GM18505 (cell line): ENCODE measurements around the gene SLC38A4.

Source experiments
- ATAC-seq: cut with Tn5 transposase; IDR thresholded peaks from one replicate; pipeline ENCODE4 v1.9.1; 2021; ENCODE audit not compliant: unreplicated experiment
- POLR2A ChIP-seq: IDR thresholded peaks from 4 replicates; pipeline ENCODE4 v1.6.1; 2011; ENCODE audit warnings: borderline replicate concordance; ENCODE audit not compliant: insufficient read depth, insufficient read length; ENCODE audit errors: extremely low read depth

SLC38A4 gene

DNA sequence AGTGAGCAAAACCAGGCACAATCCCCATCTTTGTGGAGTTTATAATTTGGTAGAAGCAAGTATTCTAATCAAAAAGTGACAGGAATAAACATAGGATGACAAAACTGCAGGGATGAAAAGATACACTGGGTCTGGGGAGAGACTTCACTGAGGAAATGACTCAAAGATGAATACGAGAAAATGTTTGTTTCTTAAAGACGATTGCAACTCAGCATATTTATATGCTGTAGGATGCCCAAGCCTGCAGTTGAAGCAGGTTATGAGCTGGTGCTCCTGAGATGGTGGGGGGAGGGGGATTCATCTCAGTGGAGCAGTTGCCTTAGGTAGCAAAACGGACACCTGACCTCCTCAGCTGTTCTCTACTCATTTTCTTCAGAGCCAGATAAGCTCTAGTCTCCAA is 13.4 kb upstream of the SLC38A4 start:
- ATAC-seq = no peak

DNA sequence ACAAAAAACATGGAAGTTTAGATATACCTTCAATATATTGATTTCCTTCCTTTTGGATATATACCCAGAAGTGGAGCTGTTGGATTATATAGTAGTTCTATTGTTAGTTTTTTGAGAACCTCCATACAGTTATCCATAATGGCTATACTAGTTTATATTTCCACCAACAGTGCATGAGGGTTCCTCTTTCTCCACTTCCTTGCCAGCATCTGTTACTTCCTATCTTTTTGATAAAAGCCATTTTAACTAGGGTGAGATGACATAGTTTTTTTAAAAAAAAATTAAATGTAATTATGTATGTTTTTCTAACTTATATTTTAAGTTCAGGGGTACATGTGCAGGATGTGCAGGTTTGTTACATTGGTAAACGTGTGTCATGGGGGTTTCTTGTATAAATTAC is 10.0 kb upstream of the SLC38A4 start:
- TF ChIP-seq POLR2A = no peak
- ATAC-seq = no peak

More for the DNA sequence above, 13.4 kb upstream of the SLC38A4 start:
- no peak for TF ChIP-seq POLR2A

DNA sequence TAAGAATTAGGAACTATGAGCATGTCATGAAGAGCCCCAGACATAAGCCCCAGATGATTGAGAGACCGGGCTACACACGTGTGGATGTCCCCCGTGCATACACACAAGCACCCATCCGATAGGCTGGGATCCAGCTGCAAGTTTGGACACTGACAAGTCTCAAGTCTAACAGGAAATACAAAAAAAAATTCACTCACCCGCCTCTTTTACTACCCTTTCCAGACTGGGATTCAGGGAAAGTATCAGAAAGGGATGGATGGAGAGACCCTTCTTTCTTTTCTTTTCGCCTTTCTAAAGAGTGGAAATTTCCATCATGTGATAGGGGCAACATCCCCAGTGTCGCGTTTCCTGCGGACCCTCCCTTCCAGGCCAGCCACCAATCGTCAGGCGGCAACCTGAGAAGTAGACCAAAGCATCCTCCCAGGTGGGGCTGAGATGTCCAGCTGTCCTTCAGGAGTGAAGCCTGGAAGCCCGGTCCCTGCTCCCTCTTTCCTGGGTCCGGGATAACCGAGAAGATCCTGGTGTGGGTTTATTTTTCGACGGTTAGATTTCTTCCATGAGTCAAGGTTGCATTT is 6.4 kb upstream of the SLC38A4 start:
- no peak for TF ChIP-seq POLR2A
- ATAC-seq = no peak

DNA sequence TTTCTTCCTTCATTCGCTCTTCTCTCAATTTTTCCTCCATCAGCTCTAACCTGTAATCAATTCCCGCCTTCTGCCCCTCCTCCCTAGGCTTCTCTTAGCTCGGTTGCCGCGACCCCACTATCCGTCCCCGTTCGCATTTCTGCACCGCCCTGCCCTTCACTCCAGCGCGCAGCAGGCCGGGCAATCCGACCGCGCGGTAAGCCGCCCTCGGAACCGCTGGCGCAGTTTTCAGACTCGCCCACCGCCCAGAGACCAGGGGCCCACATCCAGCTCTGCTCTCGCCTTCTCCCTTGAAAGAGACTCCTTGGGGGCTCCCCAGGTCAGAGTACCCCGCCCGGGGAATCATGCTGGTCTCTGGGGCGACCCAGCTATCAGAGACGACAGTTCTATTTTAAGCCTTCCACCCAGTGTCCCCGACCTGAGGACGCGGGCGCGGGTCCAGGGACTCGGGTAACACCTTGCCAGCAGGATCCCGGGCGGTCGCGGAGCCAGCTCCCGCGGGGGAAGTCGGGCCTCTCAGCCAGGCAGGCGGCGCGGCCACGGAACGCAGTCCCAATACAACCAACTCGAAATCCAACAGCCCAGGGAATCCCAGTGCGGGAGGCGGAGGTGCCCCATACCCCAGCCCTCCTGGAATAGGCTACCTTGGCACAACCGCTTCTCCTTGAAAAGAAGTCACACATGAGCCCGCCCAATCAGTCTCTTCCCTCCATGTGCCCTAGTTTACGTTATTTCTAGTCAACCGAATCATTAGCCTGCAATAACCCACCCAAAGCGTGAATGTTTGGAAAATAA is 5.7 kb upstream of the SLC38A4 start:
- no peak for ATAC-seq
- TF ChIP-seq POLR2A = no peak

DNA sequence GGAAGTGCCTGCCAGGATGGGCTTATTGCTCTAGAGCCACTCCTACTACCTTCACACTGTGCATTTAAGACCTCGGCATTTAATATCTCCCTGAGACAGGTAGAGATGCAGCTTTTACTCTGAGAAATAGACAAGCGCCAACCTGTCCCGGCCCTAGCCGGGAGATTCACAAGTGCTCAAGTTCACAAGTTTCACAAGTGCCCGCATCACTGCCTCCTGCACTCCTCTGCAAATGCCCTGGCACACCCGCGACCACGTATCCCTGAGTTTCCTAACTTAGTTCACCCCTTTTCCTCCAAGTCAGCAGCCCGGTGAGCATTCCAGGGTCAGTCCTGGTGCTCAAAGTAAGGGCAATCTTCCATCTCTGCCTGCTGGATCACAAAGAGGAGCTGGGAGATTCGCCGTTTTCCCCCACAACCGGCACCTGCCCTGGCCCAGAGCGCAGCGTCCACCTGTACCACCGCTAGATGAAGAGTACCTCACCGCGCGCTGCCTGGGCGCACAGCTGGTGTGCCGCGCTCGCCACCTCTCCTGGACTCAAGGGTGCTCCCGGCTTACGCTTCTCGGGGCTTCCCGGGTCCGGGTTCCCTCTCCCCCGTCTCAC is 5.0 kb upstream of the SLC38A4 start:
- no peak for ATAC-seq
- TF ChIP-seq POLR2A = no peak

DNA sequence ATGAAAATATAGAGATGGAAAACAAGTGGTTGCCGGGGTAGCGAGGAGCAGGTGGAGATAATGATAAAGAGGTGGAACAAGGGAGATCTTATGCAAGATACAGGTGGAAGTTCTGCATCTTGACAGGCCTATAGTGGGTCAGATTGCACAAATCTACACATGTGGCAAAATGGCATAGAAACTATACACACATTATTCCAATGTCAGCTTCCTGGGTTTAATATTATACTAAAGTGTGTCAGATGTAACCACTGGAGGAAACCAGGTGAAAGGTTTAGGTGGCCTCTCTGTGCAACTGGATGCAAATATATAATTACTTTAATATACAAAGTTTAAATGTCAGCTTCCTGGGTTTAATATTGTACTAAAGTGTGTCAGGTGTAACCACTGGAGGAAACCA is 1.1 kb downstream of the SLC38A4 start:
- ATAC-seq = no peak
- TF ChIP-seq POLR2A = no peak

DNA sequence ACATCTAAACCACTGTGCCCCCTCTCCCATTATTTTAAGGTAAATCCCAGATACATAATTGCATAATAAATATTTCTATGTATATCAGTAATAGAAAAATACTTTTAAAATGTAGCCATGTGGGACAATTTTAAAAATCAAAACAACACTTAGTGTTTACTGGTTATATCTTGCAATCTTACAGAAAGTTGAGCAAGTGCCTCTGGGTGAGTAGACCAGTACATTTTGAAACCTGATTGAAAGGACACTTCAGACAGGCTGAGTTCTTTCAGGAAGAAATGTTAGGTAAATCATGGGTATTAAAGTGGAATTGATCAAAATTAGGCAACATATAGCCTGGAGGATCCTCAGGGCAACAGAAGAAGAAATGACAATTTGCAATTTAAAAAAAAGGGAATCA is 7.2 kb downstream of the SLC38A4 start:
- TF ChIP-seq POLR2A = no peak
- ATAC-seq = no peak

DNA sequence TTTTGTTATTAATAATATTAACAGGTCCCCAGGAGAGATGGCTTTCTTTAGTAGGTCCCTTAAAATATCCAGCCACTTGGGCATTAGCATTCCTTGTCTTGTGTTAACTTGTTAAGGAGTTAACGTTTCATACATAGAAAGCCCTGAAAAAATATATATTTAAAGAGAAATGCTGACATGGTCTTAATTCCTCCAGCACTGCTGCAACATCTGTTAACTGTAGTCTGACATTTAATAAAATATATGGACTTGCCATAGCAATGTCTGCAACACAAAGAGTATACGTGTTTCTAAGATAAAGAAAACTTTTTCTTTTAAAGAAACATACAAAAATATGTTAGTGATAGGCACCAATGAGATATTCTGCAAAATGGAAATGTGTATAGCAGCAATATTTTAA is 10.0 kb downstream of the SLC38A4 start:
- TF ChIP-seq POLR2A = no peak
- no peak for ATAC-seq

DNA sequence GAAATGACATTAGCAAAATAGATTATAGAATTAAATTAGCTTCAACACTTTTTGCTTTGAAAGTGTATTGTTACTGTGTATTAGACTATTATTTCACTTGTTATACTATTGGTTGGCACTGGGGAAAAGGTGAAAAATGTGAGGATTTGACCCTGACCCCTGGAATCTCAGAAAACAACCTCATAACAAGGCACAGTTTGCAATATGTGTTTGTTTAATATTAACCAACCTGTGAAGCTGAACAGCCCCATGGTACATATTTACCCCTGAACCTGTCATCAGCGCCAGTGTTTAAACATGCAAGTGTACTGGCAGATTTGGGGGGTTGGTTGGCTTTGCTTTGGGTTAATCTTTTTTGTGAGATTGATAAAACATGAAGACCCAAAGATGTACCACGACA is 11.7 kb downstream of the SLC38A4 start:
- TF ChIP-seq POLR2A = no peak
- no peak for ATAC-seq

DNA sequence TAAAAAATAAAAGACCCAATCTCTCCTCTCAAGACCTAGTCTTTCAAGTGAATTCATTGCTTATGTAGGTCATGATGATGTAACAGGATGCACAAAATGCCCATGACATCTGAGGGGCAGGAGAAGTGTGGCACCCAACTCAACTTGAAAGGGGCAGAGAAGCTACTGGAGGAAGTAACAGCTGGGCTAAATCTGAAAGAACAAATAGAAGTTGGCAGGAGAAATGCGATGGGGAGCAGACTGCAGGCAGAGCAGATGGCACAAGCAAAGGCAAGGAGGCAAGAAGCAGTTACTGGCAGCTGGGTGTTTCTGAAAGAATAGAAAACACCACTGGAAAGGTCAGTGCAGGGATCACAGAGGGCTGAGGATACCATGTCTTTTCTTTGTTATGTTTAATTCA is 14.6 kb downstream of the SLC38A4 start:
- no peak for TF ChIP-seq POLR2A
- ATAC-seq = no peak

DNA sequence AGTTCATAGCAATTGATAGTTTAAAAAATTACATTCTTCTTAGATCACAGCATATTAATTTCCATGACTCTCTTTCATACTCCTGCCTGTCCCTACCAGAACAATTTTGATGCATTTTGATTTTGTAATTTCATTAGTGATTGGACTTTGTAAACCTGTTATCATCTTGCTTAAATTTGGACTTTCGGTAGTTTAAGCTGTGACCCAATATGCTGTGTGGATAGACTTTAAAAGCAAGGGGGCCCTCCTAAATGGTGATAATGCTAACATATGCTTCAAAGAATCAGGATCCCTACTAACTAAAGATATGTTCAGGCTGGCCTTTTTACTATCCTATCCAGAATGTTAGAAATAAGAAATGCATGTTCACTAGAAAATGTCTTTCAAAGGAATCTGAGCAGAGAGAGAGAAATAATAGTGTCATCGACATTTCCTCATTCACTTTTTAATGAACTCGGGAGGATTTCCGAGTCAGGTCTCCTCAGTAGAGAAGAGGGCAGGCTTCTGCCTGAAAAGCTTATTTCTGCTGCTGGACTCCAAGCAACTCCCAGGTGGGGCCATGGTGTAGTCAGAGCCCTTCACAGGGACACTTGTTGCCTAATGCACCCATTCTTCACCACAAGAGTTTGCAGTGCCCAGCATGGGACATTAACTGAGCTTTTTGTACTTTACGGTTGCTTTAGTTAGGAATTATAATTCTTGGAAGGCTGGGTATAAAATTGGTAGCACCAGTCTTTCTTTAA is 16.7 kb downstream of the SLC38A4 start:
- no peak for ATAC-seq
- no peak for TF ChIP-seq POLR2A

DNA sequence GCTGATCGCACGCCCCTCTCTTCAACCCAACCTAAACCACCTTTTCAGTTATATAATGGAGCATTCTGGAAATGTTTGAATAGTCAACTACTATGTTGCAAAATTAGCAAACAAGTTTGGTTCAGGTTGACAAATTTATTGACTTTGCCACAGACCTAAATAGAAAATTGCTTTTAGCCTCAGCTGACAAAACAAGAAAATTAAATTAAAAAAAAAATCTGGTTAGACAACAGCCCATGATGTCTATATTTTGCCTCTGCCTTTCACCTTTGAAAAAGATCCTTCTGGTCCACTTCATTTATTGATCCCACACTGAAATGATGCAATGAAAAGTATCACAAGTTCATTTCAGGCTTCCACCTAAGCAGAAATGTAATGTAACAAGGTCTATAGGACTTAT is 17.5 kb downstream of the SLC38A4 start:
- ATAC-seq = no peak
- TF ChIP-seq POLR2A = no peak

DNA sequence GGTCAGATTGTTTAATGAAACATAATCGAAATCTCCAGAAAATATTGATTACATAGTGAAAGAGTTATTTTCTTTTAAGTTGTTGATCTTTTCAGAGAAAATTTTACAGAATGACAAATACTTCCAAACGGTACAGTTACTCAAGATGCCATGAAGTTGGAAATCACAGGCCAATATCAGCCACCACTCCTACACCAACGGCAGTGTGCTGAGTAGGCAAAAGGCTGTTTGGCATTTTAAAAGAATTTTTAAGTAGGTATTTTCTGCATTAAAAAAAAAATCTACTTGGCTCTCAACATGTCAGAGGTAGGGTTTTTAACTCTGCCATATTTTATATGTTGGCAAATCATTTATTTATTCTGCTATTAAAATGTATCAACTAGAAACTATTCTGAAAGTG is 21.7 kb downstream of the SLC38A4 start:
- TF ChIP-seq POLR2A = no peak
- ATAC-seq = no peak
